UCSD-AML1 (cell line): ENCODE data around the gene STARD3NL.
"Not testable (repeated sequence)": the region's sequence is repeated elsewhere in the genome, so short reads cannot be mapped to it uniquely, and the experiment has no call there.

Experiments
- DNase-seq: peaks from one replicate; lab custom pipeline; 2025; ENCODE audit not compliant: unreplicated experiment; lab: John Stamatoyannopoulos, UW

The STARD3NL gene

GRCh38 chr7:38262545-38262944 lies 84.5 kb downstream of the STARD3NL start:
- no peak for DNase-seq

GRCh38 chr7:38263274-38263673 lies 85.2 kb downstream of the STARD3NL start:
- not testable (repeated sequence) for DNase-seq

DNA sequence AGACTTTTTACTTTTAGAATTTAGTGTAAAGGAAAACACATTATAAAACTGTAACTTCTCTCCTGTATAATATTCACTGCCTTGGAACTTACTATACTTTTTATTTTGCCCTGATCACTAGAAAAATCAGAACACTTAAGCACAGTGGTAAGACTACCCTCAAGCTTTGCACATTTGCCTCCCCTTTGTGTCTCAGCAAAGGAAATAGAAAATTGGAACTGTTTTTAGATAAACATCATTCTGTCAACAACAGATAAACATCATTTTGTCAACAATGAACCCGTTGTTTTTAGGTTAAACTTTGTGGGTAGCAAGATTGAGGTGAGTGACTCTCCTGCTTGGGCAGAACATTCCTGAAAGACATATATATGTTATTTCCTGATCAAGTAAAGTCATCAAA lies 86.6 kb downstream of the STARD3NL start:
- not testable (repeated sequence) for DNase-seq

GRCh38 chr7:38265958-38266357 lies 87.9 kb downstream of the STARD3NL start:
- not testable (repeated sequence) for DNase-seq

DNA sequence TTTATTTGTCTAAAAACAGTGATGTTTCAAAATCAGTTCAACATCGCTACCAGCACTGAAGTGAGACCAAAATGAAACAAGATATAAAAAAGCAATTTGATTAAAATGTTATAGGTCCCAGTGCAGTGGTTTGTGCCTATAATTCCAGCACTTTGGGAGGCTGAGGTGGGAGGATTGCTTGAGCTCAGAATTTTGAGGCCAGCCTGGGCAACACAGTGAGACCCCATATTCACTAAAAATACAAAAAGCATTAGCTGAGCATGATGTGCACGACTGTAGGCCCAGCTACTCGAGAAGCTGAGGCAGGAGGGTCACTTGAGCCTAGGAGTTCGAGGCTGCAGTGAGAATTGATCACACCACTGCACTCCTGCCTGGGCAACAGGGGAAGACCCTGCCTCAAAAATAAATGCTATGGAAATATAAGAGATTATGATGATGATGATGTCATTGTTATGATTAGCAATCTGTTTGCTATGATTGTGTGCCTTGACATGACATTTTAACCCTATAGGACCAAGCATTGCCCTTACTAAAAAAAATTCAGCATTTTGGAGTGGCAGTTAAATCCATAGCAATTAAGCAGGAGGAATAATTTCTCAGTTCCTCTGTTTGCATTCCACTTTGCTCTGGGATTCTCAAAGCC lies 91.8 kb downstream of the STARD3NL start:
- not testable (repeated sequence) for DNase-seq

DNA sequence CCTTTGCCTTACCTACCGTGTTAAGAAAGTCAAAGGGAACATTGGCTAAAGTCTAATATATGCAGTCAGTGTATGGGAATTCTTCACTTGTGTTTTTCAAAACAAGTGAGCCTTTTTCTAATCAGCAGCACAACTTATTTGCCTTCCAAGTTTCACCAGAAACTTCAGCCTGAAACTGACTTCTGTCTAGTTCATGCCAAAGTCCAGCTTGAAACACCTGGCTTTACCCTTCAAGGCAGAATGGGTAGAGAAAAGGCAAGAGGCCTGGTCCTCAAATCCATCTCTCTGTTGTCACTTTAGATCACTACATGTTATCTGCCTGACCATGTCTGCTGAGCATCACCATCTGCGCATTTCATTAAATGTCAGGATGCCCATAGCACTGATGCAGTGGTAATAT lies 92.4 kb downstream of the STARD3NL start:
- not testable (repeated sequence) for DNase-seq

- DNase-seq, result no peak
Observed at GRCh38 chr7:38273286-38273995, 95.4 kb downstream of the STARD3NL start, which contains the start of gene TARP. TARP (minus strand) TSS chr7:38273636.

DNA sequence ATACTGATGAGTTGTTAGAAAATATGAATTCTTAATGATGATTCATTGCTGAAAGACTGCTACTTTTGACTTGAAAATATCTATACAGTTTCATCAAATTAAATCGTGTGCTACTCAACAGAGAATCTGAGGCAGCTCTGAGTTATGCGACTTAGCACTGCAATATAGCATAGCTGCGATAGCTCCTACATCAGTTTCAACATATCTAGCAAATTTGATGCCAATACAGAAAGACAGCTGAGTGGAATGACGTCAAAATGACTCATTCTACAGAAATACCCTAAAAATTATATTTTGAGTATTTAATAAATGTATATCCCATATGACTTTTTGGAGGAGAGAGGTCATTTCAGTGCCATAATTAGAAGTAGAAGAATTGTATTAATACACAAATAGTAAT lies 96.4 kb downstream of the STARD3NL start:
- DNase-seq, result no peak

GRCh38 chr7:38274927-38275620 lies 97.0 kb downstream of the STARD3NL start:
- DNase-seq, result no peak

GRCh38 chr7:38276096-38276877 lies 98.2 kb downstream of the STARD3NL start:
- no peak for DNase-seq

- DNase-seq, result no peak
Observed at GRCh38 chr7:38280000-38280399, 102.0 kb downstream of the STARD3NL start.
